Measurements from ENCODE around the gene IL6ST.

- TF ChIP-seq CTCF (conservative IDR thresholded peaks at IDR 0.05; ENCODE audit: low read depth, low read length) (no peak), EZH2 (IDR thresholded peaks at IDR 0.05; ENCODE audit: borderline replicate concordance, low read depth, low read length, poor library complexity, severe bottlenecking) (no peak)
These were observed 24.8 kb downstream of the IL6ST start for GRCh38 chr5:55969956-55970355.

Measured in A673 (cell line).